Measurements from ENCODE around the gene TANGO2. TPM values are rescaled to one million over a fixed set of nuclear protein-coding genes. Genes with fewer than 3 reads are reported as not detected.
A peak's percentile ranks its signal among the peaks of the same experiment; 100 is the strongest.

The TANGO2 gene
- 17.6 TPM for polyA plus RNA-seq (2013, experiment 1 of 2; ENCODE audit: insufficient read length)
- polyA plus RNA-seq (2013, experiment 2 of 2; ENCODE audit: insufficient read length), result 16.7 TPM

- peak; percentile 88 for DNase-seq
These were observed at the start of gene TANGO2 for GRCh38 chr22:20020533-20021195. Gene TANGO2 (plus strand): TSS chr22:20021110. CDS start chr22:20036799, 15,689 bp downstream.

GRCh38 chr22:19971276-19972124 lies 49.4 kb upstream of the TANGO2 start:
- DNase-seq, result no peak

GRCh38 chr22:19972251-19972650 lies 48.7 kb upstream of the TANGO2 start:
- DNase-seq, result no peak

GRCh38 chr22:19972652-19973550 lies 48.0 kb upstream of the TANGO2 start:
- DNase-seq, result no peak

- no peak for DNase-seq
These were observed 47.2 kb upstream of the TANGO2 start for GRCh38 chr22:19973551-19974267.

- DNase-seq, result peak; percentile 38
These were observed 46.5 kb upstream of the TANGO2 start for GRCh38 chr22:19974268-19974861.

- DNase-seq, result no peak
These were observed 45.8 kb upstream of the TANGO2 start for GRCh38 chr22:19974935-19975706.

- no peak for DNase-seq
These were observed 45.2 kb upstream of the TANGO2 start for GRCh38 chr22:19975707-19976035.

GRCh38 chr22:19976671-19977070 lies 44.2 kb upstream of the TANGO2 start:
- DNase-seq, result no peak

GRCh38 chr22:19977296-19978243 lies 43.3 kb upstream of the TANGO2 start:
- no peak for DNase-seq

- DNase-seq, result no peak
These were observed 42.2 kb upstream of the TANGO2 start for GRCh38 chr22:19978748-19979147.

- DNase-seq, result no peak
These were observed 41.0 kb upstream of the TANGO2 start for GRCh38 chr22:19979712-19980493.

GRCh38 chr22:19980766-19981165 lies 40.1 kb upstream of the TANGO2 start:
- no peak for DNase-seq

GRCh38 chr22:19981171-19981960 lies 39.5 kb upstream of the TANGO2 start:
- DNase-seq, result no peak

GRCh38 chr22:19981961-19982920 lies 38.7 kb upstream of the TANGO2 start:
- no peak for DNase-seq

- no peak for DNase-seq
These were observed 37.8 kb upstream of the TANGO2 start for GRCh38 chr22:19982991-19983578.

Measured in fibroblast of skin of abdomen (primary cell).